HepG2 (cell line): Measurements from ENCODE around the gene CNFN. TPM values are rescaled to one million over a fixed set of nuclear protein-coding genes. Genes with fewer than 3 reads are reported as not detected.

ENCODE experiments used
- ATAC-seq: fragments of 200-7000 bp; cut with Tn5 transposase; 3 replicates; pipeline ENCODE4 v1.9.1; 2020; ENCODE audit warnings: mild to moderate bottlenecking, moderate library complexity
- BruUV-seq: library from RNA; stranded (reverse); fragments of 400-500 nt; replicated peaks from 2 replicates; lab custom pipeline; 2021; lab: Mats Ljungman, UMichigan
- CTCF ChIA-PET: fragments of 300-600 bp; formaldehyde crosslinking; extraction: SDS; loops from one replicate; lab custom pipeline; 2021; ENCODE audit warnings: low total read pairs, inconsistent platforms, low intra/inter-chr PET ratio; lab: Yijun Ruan, JAX
- POLR2A ChIA-PET: fragments of 350-600 bp; sonication (Branson Sonifier 250); formaldehyde crosslinking; loops from one replicate; lab custom pipeline; 2020; ENCODE audit warnings: antibody characterized with exemption, inconsistent platforms; lab: Yijun Ruan, JAX
- DNase-seq: peaks from one replicate; pipeline ENCODE4 v3.0.0-alpha.2; 2015; ENCODE audit warnings: low spot score
- FAIRE-seq: peaks from 3 replicates; lab custom pipeline; 2011; peaks lifted over from hg19 to GRCh38; lab: Jason Lieb, UNC
- H2AFZ ChIP-seq: one replicate; pipeline ENCODE4 v1.6.1; 2011; ENCODE audit warnings: low read length, inconsistent platforms
- H3K27ac ChIP-seq: fragments of 300-600 bp; 3 replicates; pipeline ENCODE4 v1.8.0; 2011; ENCODE audit warnings: mixed run types, mild to moderate bottlenecking, mixed read lengths, low read length, inconsistent platforms; ENCODE audit not compliant: insufficient read depth; ENCODE audit errors: extremely low read length
- H3K27me3 ChIP-seq, 2 experiments: fragments of 200-600 bp in 1 of 2; 2 replicates in 1 of 2; 3 replicates in 1 of 2; pipeline versions ENCODE4 v1.6.0 to v1.8.0; 2011; ENCODE audit warnings: low read length in 2 of 2, mild to moderate bottlenecking in 2 of 2, moderate library complexity in 2 of 2, inconsistent platforms in 1 of 2; ENCODE audit not compliant: insufficient read depth in 2 of 2, control insufficient read depth in 1 of 2
- H3K36me3 ChIP-seq, 2 experiments: fragments of 200-600 bp in 1 of 2; replicated peaks in 1 of 2; 2 replicates in 1 of 2; 3 replicates in 1 of 2; pipeline versions ENCODE4 v1.5.1 to v1.8.0; 2011; ENCODE audit warnings: low read length in 2 of 2, inconsistent platforms in 1 of 2; ENCODE audit not compliant: insufficient read depth in 2 of 2, control insufficient read depth in 1 of 2
- H3K4me1 ChIP-seq: 2 replicates; pipeline ENCODE4 v1.5.1; 2012; ENCODE audit warnings: low read length, inconsistent platforms; ENCODE audit not compliant: insufficient read depth
- H3K4me2 ChIP-seq: 2 replicates; pipeline ENCODE4 v1.6.0; 2011; ENCODE audit warnings: low read depth, low read length, inconsistent platforms
- H3K4me3 ChIP-seq, 3 experiments: fragments of 200-600 bp in 1 of 3; sonication (generic), shearing (Covaris generic) in 1 of 3; replicated peaks in 1 of 3; 2 replicates each; pipeline ENCODE4 v1.5.1; 2011 to 2016; ENCODE audit warnings: low read length in 3 of 3, inconsistent platforms in 2 of 3, low read depth in 2 of 3, mild to moderate bottlenecking in 2 of 3, control low read depth in 1 of 3, mixed read lengths in 1 of 3; ENCODE audit not compliant: insufficient read depth in 1 of 3
- H3K79me2 ChIP-seq: one replicate; pipeline ENCODE4 v1.6.1; 2011; ENCODE audit warnings: low read length, inconsistent platforms; ENCODE audit not compliant: insufficient read depth
- H3K9ac ChIP-seq: 2 replicates; pipeline ENCODE4 v1.6.0; 2011; ENCODE audit warnings: mild to moderate bottlenecking, low read depth, low read length, inconsistent platforms; ENCODE audit not compliant: insufficient read depth
- H3K9me3 ChIP-seq: 2 replicates; pipeline ENCODE4 v1.5.1; 2012; ENCODE audit warnings: mild to moderate bottlenecking, low read length
- H4K20me1 ChIP-seq: 2 replicates; pipeline ENCODE4 v1.6.0; 2011; ENCODE audit warnings: inconsistent platforms, mild to moderate bottlenecking, low read length, moderate library complexity; ENCODE audit not compliant: insufficient read depth
- HMGXB3 ChIP-seq: sonication (generic); formaldehyde crosslinking; IDR thresholded peaks from 2 replicates; pipeline ENCODE4 v1.4.0; 2020; ENCODE audit warnings: missing genetic modification reagents, borderline replicate concordance
- MEF2D ChIP-seq: sonication (generic); formaldehyde crosslinking; IDR thresholded peaks from 2 replicates; pipeline ENCODE4 v1.5.1; 2020; ENCODE audit warnings: mild to moderate bottlenecking, missing genetic modification reagents
- SIN3A ChIP-seq: IDR thresholded peaks from 2 replicates; pipeline ENCODE4 v1.6.1; 2011; ENCODE audit warnings: low read depth, mild to moderate bottlenecking, control low read depth, low read length, borderline replicate concordance
- TIGD3 ChIP-seq: sonication (generic); formaldehyde crosslinking; IDR thresholded peaks from 2 replicates; pipeline ENCODE4 v1.5.1; 2020; ENCODE audit warnings: mild to moderate bottlenecking, missing genetic modification reagents, borderline replicate concordance
- WGBS: methylation state at CpG from one replicate; pipeline ENCODE4 v1.1.6; 2017; ENCODE audit warnings: low lambda C conversion rate; 5-methylcytosine and 5-hydroxymethylcytosine counted together
- in situ Hi-C: cut with HindIII; loops from 2 replicates; pipeline ENCODE4 v1.10.0; 2017; ENCODE audit warnings: low pct_unique_long_range_greater_than_20kb; ENCODE audit not compliant: extremely low pct_ligation_motif_present
- intact Hi-C: fragments of 100-400 bp; cut with micrococcal nuclease; formaldehyde crosslinking; loops from one replicate; pipeline ENCODE4 v1.10.0; 2022; ENCODE audit not compliant: unreplicated experiment
- polyA plus RNA-seq, 8 experiments: library from polyadenylated mRNA; depleted of rRNA in 3 of 8; stranded (reverse) in 7 of 8; unstranded in 1 of 8; fragments of >200 nt; fragmentation: Illumina TruSeq in 4 of 8; extraction: Trizol in 4 of 8; gene quantifications; 2 replicates each; pipeline versions ENCODE4 v1.2.1 to v1.2.3, GENCODE V29; 2011 to 2016; ENCODE audit warnings: low read depth in 4 of 8, missing spikeins in 1 of 8, mixed read lengths in 1 of 8; ENCODE audit not compliant: insufficient read depth in 1 of 8
- total RNA-seq, 5 experiments: library from RNA; depleted of rRNA; stranded (reverse); fragments of >200 nt; fragmentation: Illumina TruSeq; extraction: Trizol; gene quantifications; 2 replicates each; pipeline ENCODE4 v1.2.3, GENCODE V29; 2016; ENCODE audit warnings: low read depth in 1 of 5

Gene CNFN
- total and polyA plus RNA-seq, 2 of the 13 experiments (the other 11 are each of a cell fraction or from before 2014, with no cell fraction given): 0.35 to 1.1 TPM

- CTCF ChIA-PET: no interaction called here
- 0% methylated on average over 4 of the region's 4 CpGs for WGBS
- POLR2A ChIA-PET: no interaction called here
- intact Hi-C loops (no loop called here), in situ Hi-C loops (no loop called here)
- Histone ChIP-seq H3K4me1 (no peaks in the 10 kb centered on the region), H3K36me3 (no peaks in the 10 kb centered on the region), H4K20me1 (no peaks in the 10 kb centered on the region), H3K79me2 (no peaks in the 10 kb centered on the region), H3K4me2 (no peak overlapping the region), H2AFZ (no peak overlapping the region), H3K9me3 (no peaks in the 10 kb centered on the region), H3K27ac (no peak overlapping the region), H3K4me3 (no peak overlapping the region), H3K27me3 (peaks cover 8 to 55% of the 10 kb centered on the region in 2 experiments; a peak in 4 of 5 replicates), H3K9ac (no peak overlapping the region)
- DNase-seq: no peak
- no TSS peak for BruUV-seq
- TF ChIP-seq SIN3A (no peak), MEF2D (no peak), TIGD3 (CRISPR knock-in tag) (no peak), HMGXB3 (no peak)
- no peak for ATAC-seq
- FAIRE-seq: no peak
Observed at GRCh38 chr19:42392165-42392564, 2.1 kb upstream of the CNFN start.
